IMR-90 (cell line): ENCODE results near the gene PIK3IP1. TPM values are rescaled to one million over a fixed set of nuclear protein-coding genes. Genes with fewer than 3 reads are reported as not detected.

Experiments used
- ATAC-seq: fragments of 200-7000 bp; cut with Tn5 transposase; 2 replicates; pipeline ENCODE4 v1.9.1; 2020; ENCODE audit warnings: low read depth, mild to moderate bottlenecking, moderate library complexity
- BruUV-seq: library from RNA; stranded (reverse); fragments of 400-500 nt; replicated peaks from 2 replicates; lab custom pipeline; 2021; lab: Mats Ljungman, UMichigan
- CTCF ChIA-PET: fragments of 300-600 bp; formaldehyde crosslinking; extraction: SDS; loops from one replicate; lab custom pipeline; 2021; ENCODE audit warnings: antibody characterized with exemption; lab: Yijun Ruan, JAX
- POLR2A ChIA-PET: fragments of 300-600 bp; sonication (Branson Sonifier 250); formaldehyde crosslinking; loops from one replicate; lab custom pipeline; 2022; ENCODE audit warnings: antibody characterized with exemption; ENCODE audit not compliant: unreplicated experiment; lab: Charles Lee
- DNase-seq: peaks from one replicate; pipeline ENCODE4 v3.0.0; 2013
- H2AFZ ChIP-seq: replicated peaks from 2 replicates; pipeline ENCODE3; 2013; ENCODE audit warnings: low read length, mild to moderate bottlenecking; ENCODE audit not compliant: poor library complexity
- H2AK5ac ChIP-seq: 2 replicates; pipeline ENCODE4 v1.6.1; 2013; ENCODE audit warnings: low read depth, low read length, inconsistent platforms
- H2AK9ac ChIP-seq: replicated peaks from 2 replicates; pipeline ENCODE3; 2013; ENCODE audit warnings: mild to moderate bottlenecking, low read depth, low read length, moderate library complexity; ENCODE audit not compliant: poor library complexity
- H2BK120ac ChIP-seq: 2 replicates; pipeline ENCODE4 v1.6.1; 2013; ENCODE audit warnings: low read depth, low read length, inconsistent platforms
- H2BK15ac ChIP-seq: 3 replicates; pipeline ENCODE4 v1.6.1; 2013; ENCODE audit warnings: low read depth, low read length, inconsistent platforms
- H2BK20ac ChIP-seq: 2 replicates; pipeline ENCODE4 v1.6.1; 2013; ENCODE audit warnings: low read depth, mild to moderate bottlenecking, inconsistent platforms, low read length, moderate library complexity
- H2BK5ac ChIP-seq: 2 replicates; pipeline ENCODE4 v1.6.1; 2013; ENCODE audit warnings: mild to moderate bottlenecking, low read depth, low read length, inconsistent platforms; ENCODE audit not compliant: poor library complexity, severe bottlenecking
- H3K14ac ChIP-seq: replicated peaks from 2 replicates; pipeline ENCODE4 v1.6.1; 2013; ENCODE audit warnings: low read depth, low read length, inconsistent platforms
- H3K18ac ChIP-seq: 2 replicates; pipeline ENCODE4 v1.6.1; 2013; ENCODE audit warnings: low read depth, low read length, control low read depth
- H3K23ac ChIP-seq: 2 replicates; pipeline ENCODE4 v1.6.1; 2013; ENCODE audit warnings: low read depth, low read length, inconsistent platforms
- H3K27ac ChIP-seq: 2 replicates; pipeline ENCODE4 v1.5.1; 2013; ENCODE audit warnings: mild to moderate bottlenecking, control low read depth, low read length; ENCODE audit not compliant: insufficient read depth
- H3K27me3 ChIP-seq: 2 replicates; pipeline ENCODE4 v1.6.1; 2013; ENCODE audit warnings: low read length; ENCODE audit not compliant: control insufficient read depth, insufficient read depth
- H3K36me3 ChIP-seq: 2 replicates; pipeline ENCODE4 v1.6.1; 2013; ENCODE audit warnings: low read length, mixed read lengths; ENCODE audit not compliant: control insufficient read depth, insufficient read depth
- H3K4ac ChIP-seq: 2 replicates; pipeline ENCODE4 v1.6.1; 2013; ENCODE audit warnings: low read depth, low read length, inconsistent platforms
- H3K4me1 ChIP-seq: 2 replicates; pipeline ENCODE4 v1.6.1; 2013; ENCODE audit warnings: low read length, mixed read lengths; ENCODE audit not compliant: control insufficient read depth, insufficient read depth
- H3K4me2 ChIP-seq: 2 replicates; pipeline ENCODE4 v1.6.1; 2013; ENCODE audit warnings: low read depth, mild to moderate bottlenecking, control low read depth, low read length, moderate library complexity
- H3K4me3 ChIP-seq: 2 replicates; pipeline ENCODE4 v1.5.1; 2013; ENCODE audit warnings: low read depth, mild to moderate bottlenecking, control low read depth, low read length, moderate library complexity; ENCODE audit not compliant: insufficient read depth
- H3K56ac ChIP-seq: 2 replicates; pipeline ENCODE4 v1.6.1; 2013; ENCODE audit warnings: low read length, inconsistent platforms; ENCODE audit not compliant: insufficient read depth; ENCODE audit errors: extremely low read depth
- H3K79me1 ChIP-seq, 2 experiments: 2 replicates each; pipeline ENCODE4 v1.6.1; 2013; ENCODE audit warnings: low read length in 2 of 2, inconsistent platforms in 1 of 2, low read depth in 1 of 2
- H3K9ac ChIP-seq: 2 replicates; pipeline ENCODE4 v1.6.1; 2013; ENCODE audit warnings: low read depth, low read length, control low read depth
- H3K9me1 ChIP-seq: 2 replicates; pipeline ENCODE4 v1.6.1; 2013; ENCODE audit warnings: low read length, inconsistent platforms; ENCODE audit not compliant: insufficient read depth
- H3K9me3 ChIP-seq: 2 replicates; pipeline ENCODE4 v1.6.1; 2013; ENCODE audit warnings: low read length; ENCODE audit not compliant: control insufficient read depth, insufficient read depth
- H4K20me1 ChIP-seq: 2 replicates; pipeline ENCODE4 v1.6.1; 2013; ENCODE audit warnings: low read length, inconsistent platforms; ENCODE audit not compliant: insufficient read depth
- H4K5ac ChIP-seq: 2 replicates; pipeline ENCODE4 v1.6.1; 2013; ENCODE audit warnings: mild to moderate bottlenecking, low read depth, low read length, control low read depth
- H4K8ac ChIP-seq, 2 experiments: 2 replicates each; pipeline ENCODE4 v1.6.1; 2013; ENCODE audit warnings: low read depth in 2 of 2, low read length in 2 of 2, control low read depth in 1 of 2, inconsistent platforms in 1 of 2
- H4K91ac ChIP-seq: 2 replicates; pipeline ENCODE4 v1.6.1; 2013; ENCODE audit warnings: low read depth, low read length, inconsistent platforms; ENCODE audit not compliant: insufficient read depth
- BHLHE40 ChIP-seq: fragments of 150-350 bp; IDR thresholded peaks from 2 replicates; pipeline ENCODE4 v1.6.1; 2016; ENCODE audit warnings: mild to moderate bottlenecking, low read depth, low read length
- CEBPB ChIP-seq: IDR thresholded peaks from 2 replicates; pipeline ENCODE4 v1.6.1; 2012; ENCODE audit warnings: low read depth, low read length, improper control_type of control experiment
- CHD1 ChIP-seq: IDR thresholded peaks from 2 replicates; pipeline ENCODE4 v1.6.1; 2012; ENCODE audit warnings: low read depth, low read length, improper control_type of control experiment
- CTCF ChIP-seq: conservative IDR thresholded peaks from 2 replicates; pipeline ENCODE4 v1.5.1; 2012; ENCODE audit warnings: mild to moderate bottlenecking, low read depth, low read length, improper control_type of control experiment
- ELK1 ChIP-seq: fragments of 150-350 bp; IDR thresholded peaks from 2 replicates; pipeline ENCODE4 v1.6.1; 2016; ENCODE audit warnings: low read depth, mild to moderate bottlenecking, low read length, moderate library complexity, borderline replicate concordance
- FOS ChIP-seq: fragments of 150-350 bp; IDR thresholded peaks from 2 replicates; pipeline ENCODE4 v1.6.1; 2016; ENCODE audit warnings: low read depth, low read length
- MAFK ChIP-seq: IDR thresholded peaks from 2 replicates; pipeline ENCODE4 v1.6.1; 2012; ENCODE audit warnings: low read depth, low read length, improper control_type of control experiment
- MAZ ChIP-seq: IDR thresholded peaks from 2 replicates; pipeline ENCODE4 v1.6.1; 2012; ENCODE audit warnings: low read depth, mild to moderate bottlenecking, low read length, improper control_type of control experiment, moderate library complexity, borderline replicate concordance
- MXI1 ChIP-seq: IDR thresholded peaks from 2 replicates; pipeline ENCODE4 v1.6.1; 2012; ENCODE audit warnings: low read depth, mild to moderate bottlenecking, low read length, moderate library complexity, borderline replicate concordance
- NFE2L2 ChIP-seq: fragments of 150-350 bp; IDR thresholded peaks from 2 replicates; pipeline ENCODE4 v1.6.1; 2016; ENCODE audit warnings: low read depth, mild to moderate bottlenecking, low read length
- POLR2A ChIP-seq: IDR thresholded peaks from 2 replicates; pipeline ENCODE4 v1.6.1; 2012; ENCODE audit warnings: mild to moderate bottlenecking, low read depth, low read length
- RCOR1 ChIP-seq: IDR thresholded peaks from 2 replicates; pipeline ENCODE4 v1.6.1; 2012; ENCODE audit warnings: mild to moderate bottlenecking, low read length, improper control_type of control experiment; ENCODE audit not compliant: insufficient replicate concordance
- RFX5 ChIP-seq: IDR thresholded peaks from 2 replicates; pipeline ENCODE4 v1.8.0; 2012; ENCODE audit warnings: low read depth, mild to moderate bottlenecking, low read length, moderate library complexity
- SMC3 ChIP-seq: fragments of 150-350 bp; IDR thresholded peaks from 2 replicates; pipeline ENCODE4 v1.6.1; 2016; ENCODE audit warnings: low read depth, mild to moderate bottlenecking, antibody characterized with exemption, low read length, moderate library complexity
- USF2 ChIP-seq: fragments of 150-350 bp; IDR thresholded peaks from 2 replicates; pipeline ENCODE4 v1.6.1; 2017; ENCODE audit warnings: mild to moderate bottlenecking, antibody characterized with exemption, low read length, low read depth
- whole genome bisulfite sequencing, 2 experiments: methylation state at CpG; one replicate each; pipeline versions ENCODE4 v1.1.5 to v1.1.7; 2013; ENCODE audit warnings: missing lambda C conversion rate in 2 of 2; ENCODE audit not compliant: insufficient read length in 1 of 2; ENCODE audit errors: extremely low coverage in 2 of 2; 5-methylcytosine and 5-hydroxymethylcytosine counted together
- dilution Hi-C: fragments of 300-500 bp; cut with HindIII; formaldehyde crosslinking; loops from one replicate; pipeline ENCODE4 v1.14.3; 2018; ENCODE audit warnings: low sequenced_read_pairs; ENCODE audit not compliant: unreplicated experiment
- in situ Hi-C: fragments of 300-500 bp; cut with MboI; formaldehyde crosslinking; loops from 3 replicates; pipeline ENCODE4 v1.14.3; 2019; ENCODE audit warnings: low sequenced_read_pairs, inconsistent platforms, mixed read lengths
- intact Hi-C: fragments of 100-400 bp; cut with micrococcal nuclease; formaldehyde crosslinking; loops from 2 replicates; pipeline ENCODE4 v1.10.0; 2022
- polyA plus RNA-seq, 3 experiments: library from polyadenylated mRNA; depleted of rRNA; stranded (reverse); fragments of >200 nt; gene quantifications; 2 replicates each; pipeline ENCODE4 v1.2.3, GENCODE V29; 2012; ENCODE audit warnings: low replicate concordance in 1 of 3
- total RNA-seq: library from RNA; depleted of rRNA; stranded (reverse); fragments of >200 nt; gene quantifications from 2 replicates; pipeline ENCODE4 v1.2.3, GENCODE V29; 2012

Gene PIK3IP1
- total and polyA plus RNA-seq, 2 of the 4 experiments (the other 2 are of a cell fraction) = 12.9 to 17.6 TPM

GRCh38 chr22:31302537-31302936, 10.2 kb upstream of the PIK3IP1 start:
- Histone ChIP-seq H4K8ac (no peak overlapping the region), H3K9ac (no peak overlapping the region), H3K79me1 (no peaks in the 10 kb centered on the region; a peak in 1 of 4 replicates), H3K23ac (no peak overlapping the region), H2AFZ (no peak overlapping the region), H2AK9ac (no peak overlapping the region), H3K4me2 (no peak overlapping the region), H4K91ac (no peak overlapping the region), H3K4ac (no peak overlapping the region), H3K9me1 (peaks cover 2% of the 10 kb centered on the region; the same call in 1 of the 2 replicates), H2BK120ac (no peak overlapping the region), H4K20me1 (no peaks in the 10 kb centered on the region), H2BK15ac (no peak overlapping the region), H3K4me1 (no peaks in the 10 kb centered on the region), H2BK20ac (no peak overlapping the region), H4K5ac (no peak overlapping the region), H3K14ac (no peak overlapping the region), H3K56ac (no peak overlapping the region), H3K36me3 (no peaks in the 10 kb centered on the region), H3K9me3 (no peaks in the 10 kb centered on the region), H2BK5ac (no peak overlapping the region), H3K27me3 (no peaks in the 10 kb centered on the region), H2AK5ac (no peak overlapping the region), H3K27ac (no peak overlapping the region), H3K4me3 (no peak overlapping the region), H3K18ac (no peak overlapping the region)
- ATAC-seq (no peak), DNase-seq (no peak)
- TF ChIP-seq CTCF (no peak), SMC3 (no peak), FOS (no peak), RFX5 (no peak), MAZ (no peak), MAFK (no peak), BHLHE40 (no peak), MXI1 (no peak), NFE2L2 (no peak), CEBPB (no peak), RCOR1 (no peak), POLR2A (no peak), ELK1 (no peak), CHD1 (no peak), USF2 (no peak)
- intact Hi-C loops = no loop called here
- in situ Hi-C loops = no loop called here
- BruUV-seq = no TSS peak
- ChIA-PET POLR2A (no interaction called here), CTCF (interaction anchor here (1.2 to 4.3 kb wide), 2 partner anchors 10 to 11 kb away, joined by 4 to 16 read pairs; partner anchors contain the start of gene PIK3IP1)
- dilution Hi-C loops = no loop called here
- no CpG with 5 or more reads among the region's 3 CpGs for WGBS, 2 experiments
